H1 (cell line): ENCODE data around the gene KCNQ1. TPM values are rescaled to one million over a fixed set of nuclear protein-coding genes. Genes with fewer than 3 reads are reported as not detected.
A peak's percentile ranks its signal among the peaks of the same experiment; 100 is the strongest.

Experiments used
- CTCF ChIA-PET: fragments of 300-600 bp; sonication (Branson Sonifier 250); formaldehyde crosslinking; loops from one replicate; lab custom pipeline; 2021; ENCODE audit not compliant: partially characterized antibody; lab: Charles Lee
- POLR2A ChIA-PET: fragments of 300-600 bp; sonication (Branson Sonifier 250); formaldehyde crosslinking; loops from one replicate; lab custom pipeline; 2021; ENCODE audit warnings: inconsistent platforms; ENCODE audit not compliant: partially characterized antibody; lab: Charles Lee
- DNase-seq, 2 experiments: peaks; one replicate each; pipeline versions ENCODE4 v3.0.0 to v3.0.0-alpha.2; 2010 to 2022; ENCODE audit warnings: low spot score in 2 of 2, low read depth in 1 of 2, mixed read lengths in 1 of 2
- FAIRE-seq: peaks from 2 replicates; lab custom pipeline; 2011; peaks lifted over from hg19 to GRCh38; lab: Jason Lieb, UNC
- H2AFZ ChIP-seq: 2 replicates; pipeline ENCODE4 v1.8.1; 2012; ENCODE audit warnings: low read length, inconsistent platforms
- H2AK5ac ChIP-seq: 2 replicates; pipeline ENCODE4 v1.6.1; 2013; ENCODE audit warnings: low read depth, low read length
- H2BK120ac ChIP-seq: replicated peaks from 2 replicates; pipeline ENCODE3; 2013; ENCODE audit warnings: low read depth, low read length, inconsistent platforms
- H2BK12ac ChIP-seq: 2 replicates; pipeline ENCODE4 v1.6.1; 2013; ENCODE audit warnings: low read depth, low read length
- H2BK15ac ChIP-seq: 2 replicates; pipeline ENCODE4 v1.6.1; 2013; ENCODE audit warnings: low read length
- H2BK20ac ChIP-seq: 2 replicates; pipeline ENCODE4 v1.6.1; 2013; ENCODE audit warnings: low read length
- H2BK5ac ChIP-seq: 2 replicates; pipeline ENCODE4 v1.6.1; 2013; ENCODE audit warnings: low read depth, low read length
- H3K14ac ChIP-seq: 2 replicates; pipeline ENCODE4 v1.6.1; 2013; ENCODE audit warnings: inconsistent platforms; ENCODE audit not compliant: insufficient read length
- H3K18ac ChIP-seq: 2 replicates; pipeline ENCODE4 v1.6.1; 2013; ENCODE audit warnings: low read length; ENCODE audit errors: extremely low read depth
- H3K23ac ChIP-seq: 2 replicates; pipeline ENCODE4 v1.6.1; 2013; ENCODE audit warnings: inconsistent platforms; ENCODE audit not compliant: insufficient read length
- H3K23me2 ChIP-seq: 2 replicates; pipeline ENCODE4 v1.6.1; 2013; ENCODE audit warnings: low read depth, low read length
- H3K27ac ChIP-seq: 2 replicates; pipeline ENCODE4 v1.6.1; 2011; ENCODE audit warnings: low read depth, low read length, inconsistent platforms
- H3K27me3 ChIP-seq, 4 experiments: replicated peaks in 1 of 4; 1 replicate in 1 of 4; 2 replicates in 3 of 4; pipeline versions ENCODE4 v1.6.1 to v1.8.1; 2011 to 2013; ENCODE audit warnings: low read length in 3 of 4, mild to moderate bottlenecking in 3 of 4, inconsistent platforms in 2 of 4, mixed read lengths in 2 of 4, moderate library complexity in 1 of 4; ENCODE audit not compliant: control insufficient read depth in 3 of 4, insufficient read depth in 3 of 4; ENCODE audit errors: extremely low read depth in 1 of 4
- H3K36me3 ChIP-seq, 4 experiments: 2 replicates each; pipeline versions ENCODE4 v1.6.1 to v1.8.1; 2011 to 2013; ENCODE audit warnings: mild to moderate bottlenecking in 4 of 4, low read length in 3 of 4, moderate library complexity in 2 of 4, control low read depth in 1 of 4, inconsistent platforms in 1 of 4; ENCODE audit not compliant: insufficient read depth in 4 of 4, control insufficient read depth in 2 of 4
- H3K4ac ChIP-seq: replicated peaks from 2 replicates; pipeline ENCODE3; 2013; ENCODE audit warnings: low read length, low read depth, mixed read lengths, inconsistent platforms; ENCODE audit not compliant: insufficient read length
- H3K4me1 ChIP-seq, 4 experiments: replicated peaks in 1 of 4; 1 replicate in 1 of 4; 2 replicates in 3 of 4; pipeline versions ENCODE4 v1.6.1 to v1.8.1; 2011 to 2013; ENCODE audit warnings: low read length in 3 of 4, inconsistent platforms in 2 of 4, mixed read lengths in 1 of 4; ENCODE audit not compliant: insufficient read depth in 4 of 4, control insufficient read depth in 3 of 4
- H3K4me2 ChIP-seq, 2 experiments: 2 replicates each; pipeline versions ENCODE4 v1.6.1 to v1.8.1; 2011 to 2013; ENCODE audit warnings: low read depth in 2 of 2, low read length in 2 of 2, control low read depth in 1 of 2, inconsistent platforms in 1 of 2, mild to moderate bottlenecking in 1 of 2; ENCODE audit not compliant: insufficient read depth in 1 of 2
- H3K4me3 ChIP-seq, 4 experiments: fragments of 200-600, 300-600 bp in 1 of 4; sonication (generic), shearing (Covaris generic), sonication (Bioruptor Twin) in 1 of 4; 2 replicates each; pipeline versions ENCODE4 v1.5.1 to v1.8.1; 2011 to 2016; ENCODE audit warnings: low read length in 4 of 4, low read depth in 3 of 4, control low read depth in 2 of 4, inconsistent platforms in 2 of 4, mild to moderate bottlenecking in 2 of 4, mixed read lengths in 1 of 4, moderate library complexity in 1 of 4; ENCODE audit not compliant: insufficient read depth in 2 of 4; ENCODE audit errors: extremely low read depth in 1 of 4
- H3K56ac ChIP-seq: replicated peaks from 2 replicates; pipeline ENCODE3; 2013; ENCODE audit warnings: low read depth, mild to moderate bottlenecking, mixed read lengths, low read length, inconsistent platforms; ENCODE audit not compliant: insufficient read length
- H3K79me1 ChIP-seq: 2 replicates; pipeline ENCODE4 v1.6.1; 2013; ENCODE audit warnings: low read depth, low read length, control low read depth
- H3K79me2 ChIP-seq, 2 experiments: 2 replicates each; pipeline versions ENCODE4 v1.6.1 to v1.8.1; 2012 to 2013; ENCODE audit warnings: low read length in 2 of 2, mild to moderate bottlenecking in 2 of 2, inconsistent platforms in 1 of 2; ENCODE audit not compliant: insufficient read depth in 2 of 2, control insufficient read depth in 1 of 2
- H3K9ac ChIP-seq, 4 experiments: replicated peaks in 1 of 4; 1 replicate in 1 of 4; 2 replicates in 3 of 4; pipeline versions ENCODE4 v1.6.1 to v1.8.1; 2011 to 2013; ENCODE audit warnings: low read depth in 3 of 4, low read length in 3 of 4, control low read depth in 2 of 4, mild to moderate bottlenecking in 2 of 4, moderate library complexity in 2 of 4, inconsistent platforms in 1 of 4; ENCODE audit errors: extremely low read depth in 1 of 4
- H3K9me3 ChIP-seq, 2 experiments: 2 replicates each; pipeline versions ENCODE4 v1.6.1 to v1.8.1; 2012 to 2013; ENCODE audit warnings: mild to moderate bottlenecking in 2 of 2, moderate library complexity in 2 of 2, control low read depth in 1 of 2, inconsistent platforms in 1 of 2, low read depth in 1 of 2, low read length in 1 of 2, mixed read lengths in 1 of 2; ENCODE audit not compliant: insufficient read depth in 2 of 2
- H4K20me1 ChIP-seq, 2 experiments: replicated peaks in 1 of 2; 2 replicates each; pipeline versions ENCODE3 to v1.8.1; 2011 to 2013; ENCODE audit warnings: inconsistent platforms in 2 of 2, low read length in 2 of 2, mild to moderate bottlenecking in 1 of 2; ENCODE audit not compliant: insufficient read depth in 2 of 2, control insufficient read depth in 1 of 2
- H4K5ac ChIP-seq: 2 replicates; pipeline ENCODE4 v1.6.1; 2013; ENCODE audit warnings: low read length, low read depth, mixed read lengths, inconsistent platforms; ENCODE audit not compliant: insufficient read length
- H4K8ac ChIP-seq: 2 replicates; pipeline ENCODE4 v1.8.0; 2013; ENCODE audit warnings: mild to moderate bottlenecking, moderate library complexity, low read length, inconsistent platforms; ENCODE audit not compliant: insufficient read depth; ENCODE audit errors: extremely low read depth
- H4K91ac ChIP-seq: replicated peaks from 2 replicates; pipeline ENCODE3; 2013; ENCODE audit warnings: low read length, mixed read lengths, inconsistent platforms; ENCODE audit not compliant: insufficient read length
- JUND ChIP-seq: IDR thresholded peaks from 2 replicates; pipeline ENCODE4 v1.6.1; 2011; ENCODE audit warnings: mild to moderate bottlenecking, improper control_type of control experiment, low read length
- RAD21 ChIP-seq, 2 experiments: IDR thresholded peaks in 1 of 2; conservative IDR thresholded peaks in 1 of 2; 2 replicates each; pipeline ENCODE4 v1.6.1; 2011; ENCODE audit warnings: low read depth in 2 of 2, low read length in 2 of 2, improper control_type of control experiment in 1 of 2, inconsistent platforms in 1 of 2, mild to moderate bottlenecking in 1 of 2, moderate library complexity in 1 of 2
- TBP ChIP-seq: IDR thresholded peaks from 2 replicates; pipeline ENCODE4 v1.6.1; 2011; ENCODE audit warnings: low read depth, low read length, improper control_type of control experiment
- USF2 ChIP-seq: IDR thresholded peaks from 2 replicates; pipeline ENCODE4 v1.6.1; 2011; ENCODE audit warnings: low read length, improper control_type of control experiment
- WGBS, 2 experiments: shearing (Covaris generic) in 1 of 2; methylation state at CpG; one replicate each; pipeline versions ENCODE4 v1.1.6 to v1.1.7; 2013 to 2015; ENCODE audit warnings: low lambda C conversion rate in 2 of 2, mixed read lengths in 2 of 2, inconsistent platforms in 1 of 2, low coverage in 1 of 2, missing lambda C conversion rate in 1 of 2; ENCODE audit not compliant: insufficient replicate concordance in 2 of 2, insufficient coverage in 1 of 2, insufficient read length in 1 of 2; ENCODE audit errors: extremely low coverage in 1 of 2, missing lambda C conversion rate in 1 of 2; 5-methylcytosine and 5-hydroxymethylcytosine counted together
- polyA plus RNA-seq, 7 experiments: library from polyadenylated mRNA; depleted of rRNA in 3 of 7; stranded (reverse) in 5 of 7; unstranded in 2 of 7; fragments of >200 nt in 5 of 7; fragments of 200-250 nt in 2 of 7; gene quantifications; 1 replicate in 5 of 7; 2 replicates in 1 of 7; 4 replicates in 1 of 7; pipeline versions ENCODE4 v1.2.1 to v1.2.3, GENCODE V29; 2011 to 2013; ENCODE audit warnings: missing spikeins in 2 of 7, mixed read lengths in 2 of 7
- total RNA-seq: library from RNA; stranded (reverse); fragmentation: NEBNext Ultra II Directional; extraction: Animal tissue kit (Norgen Biotek cat#: 25700); gene quantifications from 2 replicates; pipeline ENCODE4 v1.2.1, GENCODE V29; 2021

Gene KCNQ1
- total and polyA plus RNA-seq, 2 of the 8 experiments (the other 6 are each of a cell fraction or from before 2014, with no cell fraction given) = 1.9 to 2.0 TPM

- CTCF ChIA-PET = interaction anchor here (0.6 to 2.1 kb wide), 3 partner anchors 14 to 154 kb away, joined by 3 to 4 read pairs (median 3); no protein-coding TSS in a partner anchor
- Histone ChIP-seq H3K18ac (no peak overlapping the region), H4K91ac (no peak overlapping the region), H2BK120ac (no peak overlapping the region), H4K5ac (no peak overlapping the region), H3K4ac (no peak overlapping the region)
- TF ChIP-seq RAD21 (IDR thresholded peaks at IDR 0.05 in 1 of 2, conservative IDR thresholded peaks at IDR 0.05 in 1 of 2; ENCODE audit: low read depth in 2 of 2, low read length in 2 of 2) (no peak), TBP (no peak), USF2 (no peak), JUND (no peak)
- TF ChIP-seq, all 59 proteins: peak for 0
- Histone ChIP-seq H2BK12ac (no peak overlapping the region; the same call in 1 of the 2 replicates), H3K79me2 (no peaks in the 10 kb centered on the region), H3K23ac (no peak overlapping the region), H3K27ac (no peak overlapping the region), H2BK5ac (no peak overlapping the region), H3K4me1 (no peaks in the 10 kb centered on the region), H2AK5ac (no peak overlapping the region), H4K20me1 (no peaks in the 10 kb centered on the region), H3K4me2 (no peak overlapping the region), H3K27me3 (peaks cover 0 to 47% (median 22%) of the 10 kb centered on the region in 4 experiments; a peak in 6 of 7 replicates), H2AFZ (no peak overlapping the region), H3K36me3 (no peaks in the 10 kb centered on the region), H2BK15ac (0 out of 2 replicates have a peak overlapping the region, but pooled peaks have one; percentile 16), H3K4me3 (no peak overlapping the region), H3K23me2 (no peaks in the 10 kb centered on the region), H3K14ac (no peak overlapping the region), H4K8ac (no peak overlapping the region), H2BK20ac (no peak overlapping the region), H3K56ac (no peak overlapping the region), H3K9ac (no peak overlapping the region), H3K9me3 (peaks cover 4 to 10% of the 10 kb centered on the region in 2 experiments), H3K79me1 (no peaks in the 10 kb centered on the region)
- 88% methylated on average over 21 of the region's 32 CpGs; no CpG with 5 or more reads in 1 of the 2 experiments for whole genome bisulfite sequencing, 2 experiments
- no peak for DNase-seq
- POLR2A ChIA-PET = interaction anchor here (1.0 kb wide), 1 partner anchor 12 kb away, joined by 3 read pairs; no protein-coding TSS in a partner anchor
- no peak for FAIRE-seq
Measured at GRCh38 chr11:2732261-2732939, 287.6 kb downstream of the KCNQ1 start.
